Subcutaneous adipose tissue (tissue), 4 donors: ENCODE data around the gene MAGEC3. TPM values are rescaled to one million over a fixed set of nuclear protein-coding genes. Genes with fewer than 3 reads are reported as not detected.

Experiments
- CTCF ChIP-seq: fragments of 450-650 bp; IDR thresholded peaks from one replicate; pipeline ENCODE4 v1.5.1; 2016; ENCODE audit warnings: low read depth, mild to moderate bottlenecking, control low read depth, antibody characterized with exemption, moderate library complexity
- total RNA-seq, 4 donors: library from RNA; depleted of rRNA; stranded (reverse); fragments of >200 nt; gene quantifications; one replicate each; pipeline ENCODE4 v1.1.0, GENCODE V29; 2016

MAGEC3 gene
- total RNA-seq, 4 donors from 2014 or later: not detected

- TF ChIP-seq CTCF: no peak
These were observed 109.2 kb downstream of the MAGEC3 start for GRCh38 chrX:141947350-141947749.

Other genes with a start within 250 kb of the MAGEC3 start
- gene SPANXA2, start 248.6 kb upstream of the MAGEC3 start, total RNA-seq: not detected
- gene SPANXD, start 139.6 kb upstream of the MAGEC3 start, total RNA-seq: not detected
- gene MAGEC1, start 65.6 kb downstream of the MAGEC3 start, total RNA-seq: not detected